HG03064 (cell line): ENCODE data around the gene C16orf74.

Experiments
- ATAC-seq: cut with Tn5 transposase; IDR thresholded peaks from one replicate; pipeline ENCODE4 v1.9.1; 2021; ENCODE audit warnings: low read depth; ENCODE audit not compliant: unreplicated experiment

C16orf74 gene

DNA sequence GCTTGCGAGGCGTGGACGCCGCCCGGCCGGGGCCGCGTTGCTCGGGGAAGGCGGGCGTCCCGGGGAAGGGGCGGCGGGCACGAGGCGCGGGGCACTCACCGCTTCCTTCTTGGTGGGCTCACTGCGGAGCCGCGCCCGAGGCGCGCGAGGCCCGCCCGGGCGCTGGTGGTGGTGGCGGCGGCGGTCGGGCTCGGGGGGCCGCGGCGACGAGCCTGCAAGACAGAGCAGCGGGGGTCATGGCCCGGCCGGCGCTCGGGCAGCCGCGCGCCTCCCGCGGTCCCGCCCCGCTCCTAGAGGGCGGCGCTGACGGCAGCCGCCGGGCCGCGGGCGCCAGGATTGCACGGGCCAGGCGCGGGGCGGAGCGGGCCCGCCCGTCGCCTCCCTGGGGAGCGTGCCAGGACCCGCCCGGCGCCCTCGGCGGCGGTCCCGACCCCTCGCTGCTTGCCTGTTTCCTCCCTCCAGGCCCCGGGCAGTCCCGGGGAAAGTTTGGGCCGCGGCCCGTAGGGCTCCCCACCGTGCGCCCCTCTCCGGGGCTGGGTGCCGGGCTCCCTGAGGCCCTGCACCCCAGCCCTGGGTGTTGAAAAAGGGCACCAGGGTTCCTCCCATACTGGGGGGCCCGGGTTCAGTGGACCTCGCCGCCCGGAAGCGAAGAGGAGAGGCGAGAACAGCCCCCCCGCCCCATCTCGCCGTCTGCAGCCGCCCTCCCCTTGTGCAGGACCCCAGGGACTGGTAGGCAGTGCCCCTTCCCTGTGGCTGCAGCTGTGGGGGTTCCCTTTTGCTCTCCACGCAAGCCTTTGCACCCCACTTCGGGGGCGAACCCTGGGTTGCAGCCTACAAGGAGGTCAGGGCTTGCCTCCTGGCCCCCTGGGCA is at the start of gene C16orf74:
Gene C16orf74, minus strand, starts transcription at position 270 of the 871 bp plus-strand sequence. CDS start 15,879 bp downstream, outside the sequence.
- no peak for ATAC-seq

DNA sequence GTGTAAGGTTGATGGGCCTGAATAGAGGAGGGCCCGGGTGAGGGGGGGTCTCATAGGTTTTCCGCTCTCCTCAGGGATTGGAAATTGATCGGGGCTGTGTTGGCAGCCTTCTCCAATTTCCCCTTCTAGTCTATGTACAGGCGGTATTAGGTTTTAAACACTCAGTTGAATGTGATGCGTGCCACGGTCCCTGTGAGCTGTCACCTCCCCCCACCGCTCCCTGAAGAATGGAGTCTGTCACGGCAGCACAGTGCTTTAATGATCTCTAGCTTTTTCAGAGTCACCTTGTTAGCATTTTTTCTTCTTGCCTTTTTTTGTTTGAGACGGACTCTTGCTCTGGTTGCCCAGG is 49.4 kb upstream of the C16orf74 start:
- no peak for ATAC-seq

DNA sequence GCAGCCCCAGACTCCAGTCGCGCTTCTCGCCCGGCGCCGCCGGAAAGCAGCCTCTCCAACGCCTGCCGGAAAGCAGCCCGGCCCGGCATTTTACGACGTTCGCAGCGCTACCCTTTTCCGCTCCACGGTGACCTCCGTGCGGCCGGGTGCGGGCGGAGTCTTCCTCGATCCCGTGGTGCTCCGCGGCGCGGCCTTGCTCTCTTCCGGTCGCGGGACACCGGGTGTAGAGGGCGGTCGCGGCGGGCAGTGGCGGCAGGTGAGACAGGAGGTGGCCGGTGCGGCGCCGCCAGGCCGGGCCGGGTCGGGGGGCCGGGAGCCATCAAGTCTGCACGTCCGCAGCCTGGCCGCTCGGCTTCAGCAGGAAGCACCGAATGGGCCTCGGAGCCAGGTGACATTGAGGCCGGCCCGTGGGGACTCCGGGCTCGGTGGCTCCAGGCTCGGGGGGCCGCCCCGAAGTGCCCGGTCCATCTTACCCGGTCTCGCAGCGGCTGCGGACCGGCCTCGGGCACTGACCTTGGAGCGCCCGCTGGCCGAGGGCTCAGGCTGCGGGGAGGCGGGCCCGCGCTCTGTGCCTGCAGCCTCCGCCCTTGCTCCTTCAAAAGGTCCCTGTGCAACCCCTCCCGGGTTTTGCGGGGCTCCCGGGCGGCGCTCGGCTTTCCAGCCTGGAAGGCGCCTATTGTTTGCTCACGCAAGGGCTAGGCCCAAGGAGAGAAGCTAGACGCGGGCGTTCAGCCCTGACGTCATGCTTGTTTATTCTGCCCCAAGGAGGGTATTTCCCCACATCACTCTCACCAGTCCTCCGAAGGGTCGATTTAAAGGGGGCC is 48.8 kb upstream of the C16orf74 start, which contains the start of the genes COX4I1 and EMC8:
Gene COX4I1, plus strand, starts transcription at position 199 of the 824 bp plus-strand sequence. CDS start 1,511 bp downstream, outside the sequence.
Gene EMC8, minus strand, starts transcription at position 48 of the 824 bp plus-strand sequence. CDS start 249 bp downstream, outside the sequence.
- peak; percentile 66 for ATAC-seq

DNA sequence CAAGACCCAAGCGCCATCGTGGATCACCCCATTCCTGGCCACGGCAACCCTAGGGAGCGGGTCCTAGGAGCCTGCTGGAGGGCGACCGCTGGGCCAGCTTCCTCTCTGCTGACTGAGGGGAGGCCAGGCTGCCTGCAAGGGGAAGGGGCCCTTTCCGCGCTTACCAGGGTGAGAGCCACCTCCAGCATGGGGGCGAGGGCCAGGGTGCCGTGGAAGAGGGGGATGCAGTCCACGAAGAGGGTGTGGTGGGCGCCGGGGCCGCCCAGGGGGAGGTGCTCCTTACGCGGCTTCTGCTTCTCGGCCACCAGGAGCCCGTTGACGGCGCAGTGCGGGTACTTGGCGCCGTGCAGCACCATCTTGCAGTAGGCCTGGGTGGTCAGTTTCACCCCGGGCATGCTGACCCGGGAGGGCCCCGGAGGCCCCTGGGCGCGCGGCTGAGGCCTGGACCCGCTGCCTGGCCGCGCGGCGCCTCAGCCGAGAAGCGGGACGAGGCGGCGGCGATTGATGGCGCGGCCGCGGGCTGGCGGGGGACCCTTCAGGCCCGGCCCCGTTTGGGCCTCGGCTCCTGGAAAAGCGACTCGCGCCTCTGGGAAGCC is 48.1 kb upstream of the C16orf74 start:
- ATAC-seq = peak; percentile 27

DNA sequence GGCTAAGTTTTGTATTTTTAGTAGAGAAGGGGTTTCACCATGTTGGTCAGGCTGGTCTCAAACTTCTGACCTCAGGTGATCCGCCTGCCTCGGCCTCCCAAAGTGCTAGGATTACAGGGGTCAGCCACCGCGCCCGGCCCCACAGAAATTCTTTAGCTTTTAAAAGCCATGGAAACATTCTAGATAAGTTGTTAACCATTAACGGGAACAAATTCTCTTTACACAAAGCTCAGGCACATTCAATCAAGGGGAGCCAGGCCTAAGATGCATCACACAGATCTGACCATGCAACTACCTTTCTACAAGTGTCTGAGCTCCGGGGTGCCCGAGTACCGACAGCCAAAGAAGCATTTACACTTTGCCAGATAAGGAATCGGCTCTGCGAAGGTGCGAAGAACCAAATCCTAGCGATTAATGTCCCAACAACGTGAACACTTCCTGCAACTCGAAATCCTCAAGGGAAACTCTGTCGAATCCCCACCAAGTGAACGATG is 47.4 kb upstream of the C16orf74 start:
- no peak for ATAC-seq

- no peak for ATAC-seq
Measured at GRCh38 chr16:85796599-85796998, 45.7 kb upstream of the C16orf74 start.

- no peak for ATAC-seq
Measured at GRCh38 chr16:85796152-85796551, 45.3 kb upstream of the C16orf74 start.

DNA sequence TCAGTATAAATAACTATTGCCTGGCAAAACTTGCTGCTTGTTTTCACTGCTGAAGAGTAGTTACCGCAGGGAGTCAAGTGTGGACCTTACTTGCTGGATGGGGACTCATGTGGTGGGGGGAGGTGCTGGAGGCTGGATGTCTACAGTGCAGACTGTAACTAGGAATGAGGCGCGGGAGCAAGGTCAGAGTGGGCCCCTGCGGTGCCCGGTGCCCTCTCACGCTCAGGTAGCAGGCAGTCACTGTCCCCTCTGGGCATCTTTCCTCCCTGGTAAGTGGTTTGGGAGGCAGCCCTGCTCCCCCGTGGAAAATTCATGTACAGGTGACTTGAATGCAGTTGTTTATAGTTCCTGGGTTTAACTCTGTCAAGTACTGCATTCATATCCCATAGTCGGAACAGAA is 43.8 kb upstream of the C16orf74 start:
- no peak for ATAC-seq

- no peak for ATAC-seq
Measured at GRCh38 chr16:85793662-85794298, 42.9 kb upstream of the C16orf74 start.

- no peak for ATAC-seq
Measured at GRCh38 chr16:85789773-85790172, 38.9 kb upstream of the C16orf74 start.

DNA sequence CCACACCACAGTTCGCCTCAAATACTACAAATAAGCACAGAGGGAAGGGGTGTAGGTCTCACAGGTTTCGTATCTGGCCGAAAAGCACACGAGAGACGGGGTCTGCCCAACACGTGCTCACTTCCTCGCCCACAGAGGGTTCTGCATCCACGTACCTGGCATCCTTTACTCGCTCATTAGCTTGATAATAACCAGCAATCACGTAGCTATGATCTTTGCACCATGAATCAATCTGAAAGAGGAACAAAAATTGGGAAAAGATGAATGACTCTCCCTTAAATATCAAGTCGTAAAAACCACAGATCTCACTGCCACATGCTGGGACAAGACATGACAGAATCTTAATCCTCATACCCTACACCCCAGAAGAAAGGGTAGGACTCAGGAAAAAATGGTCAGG is 37.9 kb upstream of the C16orf74 start:
- ATAC-seq = no peak

DNA sequence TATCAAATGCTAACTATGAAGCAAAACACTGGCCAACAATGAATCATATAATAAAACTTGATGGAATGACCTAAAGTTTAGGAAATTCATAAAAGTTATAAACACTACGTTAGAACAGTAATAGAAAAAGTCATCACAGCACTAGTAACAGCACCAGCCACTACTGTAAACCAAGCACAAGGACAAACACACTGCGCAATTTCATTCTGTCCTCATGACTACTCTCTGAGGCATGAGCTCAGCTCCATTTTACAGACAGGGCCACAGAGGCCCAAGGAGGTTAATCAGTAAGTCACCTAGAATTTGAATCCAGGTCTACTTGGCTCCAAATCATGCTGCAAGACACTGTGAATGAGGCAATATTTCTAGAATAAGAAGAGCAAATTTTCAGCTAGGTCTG is 35.0 kb upstream of the C16orf74 start:
- ATAC-seq = no peak

DNA sequence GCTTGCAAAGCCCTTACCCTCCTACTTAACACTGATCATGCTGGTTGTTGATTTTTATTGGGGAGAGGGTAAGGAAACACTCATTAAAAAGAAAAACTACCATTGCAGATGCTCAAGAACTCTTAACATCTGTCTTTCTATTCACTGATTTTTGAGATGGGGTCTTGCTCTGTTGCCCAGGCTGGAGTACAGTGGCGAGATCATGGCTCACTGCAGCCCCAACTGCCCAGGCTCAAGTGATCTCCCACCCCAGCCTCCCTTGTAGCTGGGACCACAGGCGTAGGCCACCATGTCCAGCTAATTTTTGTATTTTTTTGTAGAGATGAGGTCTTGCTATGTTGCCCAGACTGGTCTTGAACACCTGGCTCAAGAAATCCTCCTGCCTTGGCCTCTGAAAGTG is 33.9 kb upstream of the C16orf74 start:
- no peak for ATAC-seq

DNA sequence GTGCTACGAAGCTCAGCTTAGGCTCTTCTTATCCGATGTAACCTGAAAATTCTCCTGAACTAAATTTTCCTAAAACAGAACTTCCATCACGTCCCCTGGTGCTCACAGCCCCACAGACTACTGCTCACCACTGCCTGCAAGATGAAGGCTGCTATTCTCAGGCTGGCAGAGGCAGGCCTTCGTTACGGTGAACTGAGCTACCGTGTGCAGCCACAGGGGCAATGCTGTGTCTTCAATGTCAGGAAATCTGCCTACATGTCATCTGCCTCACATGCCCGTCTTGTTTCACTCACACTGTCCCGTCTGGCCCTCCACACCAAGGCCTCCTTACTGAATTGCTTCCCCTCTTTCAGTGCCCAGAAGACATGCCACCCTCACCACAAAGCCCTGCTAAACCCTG is 32.5 kb upstream of the C16orf74 start:
- no peak for ATAC-seq

GRCh38 chr16:85782451-85782850 is 31.6 kb upstream of the C16orf74 start:
- no peak for ATAC-seq

- ATAC-seq = no peak
Measured at GRCh38 chr16:85781695-85782370, 30.9 kb upstream of the C16orf74 start.

- no peak for ATAC-seq
Measured at GRCh38 chr16:85781156-85781555, 30.3 kb upstream of the C16orf74 start.

- ATAC-seq = no peak
Measured at GRCh38 chr16:85780281-85780680, 29.4 kb upstream of the C16orf74 start.

DNA sequence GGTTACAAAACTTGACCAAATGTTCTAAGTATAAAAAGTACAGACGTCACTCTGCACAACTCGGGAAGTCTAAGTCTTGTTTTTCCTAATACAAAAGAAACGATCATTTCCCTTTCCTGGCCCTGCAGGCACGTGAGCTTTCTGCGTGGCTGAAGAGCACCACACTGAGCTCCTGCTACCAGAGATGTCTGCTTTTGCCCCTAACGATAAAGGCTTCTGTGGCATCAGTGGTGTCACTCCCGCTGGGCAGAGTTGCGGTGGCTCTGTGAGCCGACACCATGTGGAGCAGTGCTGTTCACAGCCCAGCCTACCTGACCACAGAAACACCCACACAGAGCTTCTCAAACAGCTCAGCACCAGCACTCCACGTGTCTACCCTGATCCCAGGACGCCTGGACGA is 28.0 kb upstream of the C16orf74 start:
- no peak for ATAC-seq
